ENCODE data around the gene NF2.

- TF ChIP-seq, protein P1, sequence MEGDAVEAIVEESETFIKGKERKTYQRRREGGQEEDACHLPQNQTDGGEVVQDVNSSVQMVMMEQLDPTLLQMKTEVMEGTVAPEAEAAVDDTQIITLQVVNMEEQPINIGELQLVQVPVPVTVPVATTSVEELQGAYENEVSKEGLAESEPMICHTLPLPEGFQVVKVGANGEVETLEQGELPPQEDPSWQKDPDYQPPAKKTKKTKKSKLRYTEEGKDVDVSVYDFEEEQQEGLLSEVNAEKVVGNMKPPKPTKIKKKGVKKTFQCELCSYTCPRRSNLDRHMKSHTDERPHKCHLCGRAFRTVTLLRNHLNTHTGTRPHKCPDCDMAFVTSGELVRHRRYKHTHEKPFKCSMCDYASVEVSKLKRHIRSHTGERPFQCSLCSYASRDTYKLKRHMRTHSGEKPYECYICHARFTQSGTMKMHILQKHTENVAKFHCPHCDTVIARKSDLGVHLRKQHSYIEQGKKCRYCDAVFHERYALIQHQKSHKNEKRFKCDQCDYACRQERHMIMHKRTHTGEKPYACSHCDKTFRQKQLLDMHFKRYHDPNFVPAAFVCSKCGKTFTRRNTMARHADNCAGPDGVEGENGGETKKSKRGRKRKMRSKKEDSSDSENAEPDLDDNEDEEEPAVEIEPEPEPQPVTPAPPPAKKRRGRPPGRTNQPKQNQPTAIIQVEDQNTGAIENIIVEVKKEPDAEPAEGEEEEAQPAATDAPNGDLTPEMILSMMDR (IDR thresholded peaks at IDR 0.05): no peak
- TF ChIP-seq POLR2A (IDR thresholded peaks at IDR 0.05): no peak
These were observed 59.9 kb downstream of the NF2 start for GRCh38 chr22:29663180-29663821.
